C1 segment of cervical spinal cord (tissue), 14 donors: ENCODE results near the gene ZNF804A.
"Not testable (repeated sequence)": the region's sequence is repeated elsewhere in the genome, so short reads cannot be mapped to it uniquely, and the experiment has no call there.

Experiments
- DNase-seq, 14 donors: peaks; one replicate each; lab custom pipeline; 2025; lab: John Stamatoyannopoulos, UW

Gene ZNF804A

DNA sequence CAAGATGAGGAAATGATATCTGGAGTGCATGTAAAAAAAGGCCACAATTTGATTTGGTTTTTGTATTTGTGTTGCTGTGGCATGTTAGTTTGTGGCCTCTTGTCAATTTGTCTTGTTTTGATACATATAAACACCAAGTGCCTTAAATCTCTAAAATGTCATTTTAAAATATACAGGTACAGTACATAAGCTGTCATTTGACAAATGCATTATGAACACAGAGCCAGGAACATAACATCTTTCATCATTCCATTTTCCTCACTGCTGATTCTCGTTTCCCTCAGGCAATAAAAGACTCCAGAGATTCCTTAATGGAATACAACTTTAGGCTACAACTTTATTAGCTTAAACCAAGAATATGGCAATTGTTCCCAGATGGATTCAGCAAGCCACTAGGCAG, 217.5 kb downstream of the ZNF804A start:
- no peak for DNase-seq

- no peak for DNase-seq
These were observed 226.3 kb downstream of the ZNF804A start for GRCh38 chr2:184824597-184824996.

DNA sequence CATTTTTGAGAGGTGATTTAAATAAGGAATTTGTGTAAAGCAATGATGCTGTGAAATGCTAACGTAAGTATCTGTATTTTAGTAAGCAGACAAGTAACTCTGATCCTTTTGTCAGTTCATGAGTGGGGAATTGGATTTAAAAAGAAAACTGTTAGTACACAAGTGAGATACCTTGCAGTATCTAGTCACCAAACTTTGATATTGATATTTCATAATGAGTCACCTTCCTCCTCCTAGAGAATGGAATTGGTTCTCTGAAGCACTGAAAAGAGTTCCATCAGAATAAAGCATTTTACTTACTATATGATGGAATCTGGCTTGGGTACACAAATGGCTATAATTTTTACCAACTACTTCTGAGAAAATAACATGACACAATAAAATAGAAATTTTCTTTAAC, 232.2 kb downstream of the ZNF804A start:
- DNase-seq = no peak

DNA sequence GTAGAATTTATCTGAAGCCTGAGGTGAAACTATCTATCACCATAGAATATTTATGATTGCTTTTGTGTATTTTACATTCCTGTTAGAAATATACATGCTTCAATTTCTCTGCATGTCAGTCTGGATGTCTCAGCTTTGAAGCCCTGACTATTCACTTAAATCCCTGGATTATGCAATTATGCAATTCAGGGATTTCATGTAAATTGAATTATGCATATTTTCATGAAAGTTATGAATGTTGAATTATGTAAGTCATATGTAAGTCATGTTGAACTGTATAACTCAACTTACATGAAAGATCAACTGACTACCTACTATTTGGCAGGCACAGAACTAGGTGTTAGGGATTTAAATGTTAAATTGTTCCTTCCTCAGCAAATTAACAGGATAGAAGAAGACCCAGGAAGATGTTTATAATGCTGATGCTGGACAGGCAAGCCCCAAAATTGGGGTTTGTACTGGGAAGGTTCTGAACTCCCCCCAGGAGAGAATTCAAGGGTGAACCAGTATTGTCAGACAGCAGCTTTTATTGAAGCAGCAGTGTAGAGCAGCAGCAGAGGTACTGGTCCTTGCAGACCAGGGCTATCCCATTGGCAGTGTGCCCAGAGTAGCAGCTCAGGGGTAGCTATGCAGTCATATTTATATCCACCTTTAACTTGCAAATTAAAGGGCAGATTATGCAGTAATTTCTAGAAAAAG, 236.5 kb downstream of the ZNF804A start:
- no peak for DNase-seq

GRCh38 chr2:184835398-184835715, 237.0 kb downstream of the ZNF804A start:
- no peak for DNase-seq

- no peak for DNase-seq
These were observed 249.0 kb downstream of the ZNF804A start for GRCh38 chr2:184847331-184847730.

DNA sequence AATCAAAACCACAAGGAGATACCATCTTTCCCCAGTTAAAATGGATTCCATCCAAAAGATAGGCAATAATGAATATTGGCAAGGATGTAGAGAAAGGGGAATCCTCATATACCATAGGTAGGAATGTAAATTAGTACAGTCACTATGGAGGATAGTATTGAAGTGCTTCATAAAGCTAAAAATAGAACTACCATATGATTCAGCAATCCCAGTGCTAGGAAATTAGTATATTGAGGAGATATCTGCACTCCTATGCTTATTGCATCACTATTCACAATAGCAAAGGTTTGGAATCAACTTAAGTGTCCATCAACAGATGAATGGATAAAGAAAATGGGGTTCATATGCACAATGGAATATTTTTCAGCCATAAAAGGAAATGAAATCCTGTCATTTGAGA, 251.2 kb downstream of the ZNF804A start:
- DNase-seq = no peak

DNA sequence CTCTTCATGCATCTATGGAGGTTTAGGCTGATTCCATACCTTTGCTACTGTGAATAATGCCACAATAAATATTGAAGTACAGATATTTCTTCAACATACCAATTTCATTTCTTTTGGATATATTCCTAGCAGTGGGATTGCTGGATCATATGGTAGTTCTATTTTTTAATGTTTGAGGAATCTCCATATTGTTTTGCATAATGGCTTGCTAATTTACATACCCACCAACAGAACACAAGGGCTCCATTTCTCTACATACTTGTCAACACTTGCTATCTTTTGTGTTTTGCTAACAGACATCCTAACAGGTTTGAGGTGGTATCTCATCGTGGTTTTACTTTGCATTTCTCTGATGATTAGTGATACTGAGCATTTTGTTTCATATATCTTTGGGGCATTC, 253.2 kb downstream of the ZNF804A start:
- DNase-seq = no peak

DNA sequence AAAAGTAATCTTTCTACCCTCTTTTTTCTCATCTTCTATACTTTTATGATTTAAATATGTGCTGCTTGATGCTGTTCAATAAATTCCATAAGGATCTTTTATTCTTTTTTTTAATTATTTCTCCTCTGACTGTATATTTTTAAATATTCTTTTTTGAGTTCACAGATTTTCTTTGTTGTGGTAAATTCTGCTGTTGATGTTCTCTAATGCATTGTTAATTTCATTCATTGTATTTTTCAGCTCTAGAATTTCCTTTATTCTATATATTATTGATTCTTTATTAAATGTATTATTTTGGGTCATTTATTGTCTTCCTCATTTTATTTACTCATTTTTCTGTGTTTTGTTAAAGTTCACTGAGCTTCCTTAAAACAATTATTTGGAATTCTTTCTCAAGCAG, 260.9 kb downstream of the ZNF804A start:
- no peak for DNase-seq

- no peak for DNase-seq
These were observed 262.4 kb downstream of the ZNF804A start for GRCh38 chr2:184860744-184861143.

DNA sequence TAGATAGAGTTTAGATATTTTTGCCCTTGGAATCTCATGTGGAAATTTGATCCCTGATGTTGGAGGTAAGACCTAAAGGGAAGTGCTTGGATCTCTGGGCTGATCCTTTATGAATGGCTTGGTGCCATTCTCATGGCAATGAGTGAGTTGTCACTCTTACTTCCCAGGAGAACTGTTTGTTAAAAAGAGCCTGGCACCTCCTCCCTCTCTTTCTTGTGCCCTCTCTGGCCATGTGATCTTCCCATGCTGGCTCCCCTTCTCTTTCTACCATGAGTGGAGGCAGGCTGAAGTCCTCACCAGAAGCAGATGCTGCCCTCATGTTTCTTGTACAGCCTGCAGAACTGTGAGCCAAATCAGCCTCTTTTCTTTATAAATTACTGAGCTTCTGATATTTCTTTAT, 276.9 kb downstream of the ZNF804A start:
- DNase-seq = no peak

GRCh38 chr2:184875911-184876310, 277.6 kb downstream of the ZNF804A start:
- DNase-seq = no peak

DNA sequence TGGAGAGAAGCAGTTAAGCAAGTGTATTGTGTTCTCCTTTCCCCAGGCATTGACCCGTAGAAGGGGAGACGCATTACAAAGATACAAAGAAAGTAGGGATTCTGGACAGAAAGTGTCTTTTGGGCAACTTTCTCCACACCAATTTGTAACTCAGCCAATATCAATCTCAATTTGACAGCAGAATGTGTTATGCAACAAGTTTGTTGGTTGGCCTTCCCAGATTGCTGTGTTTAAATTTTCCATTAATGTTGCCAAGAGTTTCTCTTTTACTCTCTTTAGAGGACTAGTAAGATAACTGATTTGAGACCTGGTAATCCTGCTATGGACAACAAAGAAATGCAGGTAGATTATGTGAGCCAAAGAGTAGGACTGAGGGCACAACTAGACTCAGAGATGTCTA, 279.6 kb downstream of the ZNF804A start:
- no peak for DNase-seq

DNA sequence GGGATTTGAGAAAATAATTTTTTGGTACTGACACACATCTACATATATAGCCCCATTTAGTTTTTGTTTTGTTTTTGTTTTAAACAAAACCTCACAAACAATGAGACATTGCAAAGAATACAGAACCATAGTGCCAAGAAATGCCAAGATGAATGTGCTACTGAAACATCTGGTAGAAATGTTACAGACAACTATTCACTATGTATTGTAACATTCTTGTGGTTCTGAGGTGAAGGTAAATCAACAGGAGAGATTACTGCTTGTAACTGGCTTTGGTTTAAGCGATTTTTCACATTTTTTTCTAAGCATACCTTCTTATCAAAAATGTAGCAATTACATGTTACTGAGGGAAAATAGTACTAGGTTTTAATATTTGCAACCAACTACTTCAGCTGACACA, 281.3 kb downstream of the ZNF804A start:
- DNase-seq = no peak

DNA sequence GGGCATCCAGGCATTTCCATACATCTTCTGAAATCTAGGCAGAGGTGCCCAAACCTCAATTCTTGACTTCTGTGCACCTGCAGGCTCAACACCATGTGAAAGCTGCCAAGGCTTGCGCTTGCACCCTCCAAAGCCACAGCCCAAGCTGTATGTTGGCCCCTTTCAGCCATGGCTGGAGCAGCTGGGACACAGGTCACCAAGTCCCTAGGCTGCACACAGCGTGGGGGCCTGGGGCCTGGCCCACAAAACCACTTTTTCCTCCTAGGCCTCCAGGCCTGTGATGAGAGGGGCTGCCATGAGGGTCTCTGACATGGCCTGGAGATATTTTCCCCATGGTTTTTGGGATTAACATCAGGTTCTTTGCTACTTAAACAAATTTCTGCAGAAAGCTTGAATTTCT, 288.3 kb downstream of the ZNF804A start:
- DNase-seq = not testable (repeated sequence)

DNA sequence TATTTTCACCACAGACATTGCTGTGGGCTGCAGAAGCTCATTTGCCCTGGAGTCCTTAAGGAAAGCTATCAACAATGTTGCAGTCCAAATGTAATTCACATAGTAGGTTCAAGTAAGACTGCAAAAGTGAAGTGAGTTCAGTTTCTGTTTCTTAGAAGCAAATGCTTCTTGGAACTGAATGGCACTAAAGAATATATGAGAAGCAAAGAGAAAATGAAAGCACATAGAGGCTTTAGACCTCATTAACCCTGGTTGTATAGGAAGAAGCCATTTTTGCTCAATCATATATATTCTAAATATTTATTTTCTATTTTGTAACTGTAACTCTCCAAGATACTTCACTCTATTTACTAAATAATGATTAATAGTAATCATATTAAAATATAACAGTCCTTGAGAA, 292.0 kb downstream of the ZNF804A start:
- DNase-seq = no peak

DNA sequence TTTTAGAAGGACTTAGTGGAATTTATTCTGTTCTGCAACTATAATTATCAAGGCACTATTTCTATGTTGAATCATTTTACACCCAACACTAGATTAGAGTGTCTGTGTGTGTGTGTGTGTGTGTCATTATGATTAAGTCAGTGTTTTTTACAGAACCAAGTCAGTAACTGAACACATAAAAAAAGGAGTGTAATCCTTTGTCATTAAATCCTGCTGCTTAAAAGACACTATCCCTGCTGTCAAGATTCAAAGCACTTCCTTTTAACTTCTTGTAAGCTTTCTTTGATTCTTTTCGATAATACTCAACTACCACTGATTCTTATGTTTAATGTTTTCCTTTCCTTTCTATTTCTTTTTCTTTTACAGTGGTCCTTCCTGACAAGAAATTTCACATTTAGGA, 306.7 kb downstream of the ZNF804A start:
- no peak for DNase-seq

DNA sequence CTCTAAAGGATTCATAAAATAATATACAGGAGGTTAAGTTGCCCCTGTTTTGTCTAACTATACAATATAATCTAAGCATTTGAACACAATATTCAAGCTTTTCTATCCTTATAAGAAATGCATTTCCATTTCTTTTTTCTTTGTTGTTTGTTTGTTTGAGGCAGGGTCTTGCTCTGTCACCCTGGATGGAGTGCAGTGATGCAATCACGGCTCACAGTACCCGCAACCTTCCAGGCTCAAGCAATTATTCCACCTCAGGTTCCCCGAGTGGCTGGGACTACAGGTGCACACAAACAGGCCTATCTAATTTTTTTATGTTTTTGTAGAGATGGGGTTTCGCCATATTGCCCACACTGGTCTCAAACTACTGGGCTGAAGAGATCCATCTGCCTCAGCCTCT, 307.8 kb downstream of the ZNF804A start:
- DNase-seq = no peak

DNA sequence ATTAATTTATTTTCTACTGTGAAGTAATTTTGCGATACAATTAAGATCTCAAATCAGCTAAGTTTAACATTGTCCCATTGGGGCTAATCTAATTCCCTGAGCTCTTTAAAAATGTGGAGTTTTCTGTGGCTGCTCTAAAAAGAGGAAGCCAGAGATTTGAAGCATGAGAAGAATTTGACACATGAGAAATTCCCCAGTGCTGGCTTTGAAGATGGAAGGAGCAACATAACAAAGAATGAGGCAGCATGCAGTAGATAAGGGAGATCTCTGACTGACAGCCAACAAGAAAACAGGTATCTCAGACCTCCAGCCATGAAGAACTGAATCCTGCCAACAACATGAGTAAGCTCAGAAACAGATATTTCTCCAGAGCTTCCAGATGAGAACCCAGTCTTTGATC, 308.4 kb downstream of the ZNF804A start:
- no peak for DNase-seq

DNA sequence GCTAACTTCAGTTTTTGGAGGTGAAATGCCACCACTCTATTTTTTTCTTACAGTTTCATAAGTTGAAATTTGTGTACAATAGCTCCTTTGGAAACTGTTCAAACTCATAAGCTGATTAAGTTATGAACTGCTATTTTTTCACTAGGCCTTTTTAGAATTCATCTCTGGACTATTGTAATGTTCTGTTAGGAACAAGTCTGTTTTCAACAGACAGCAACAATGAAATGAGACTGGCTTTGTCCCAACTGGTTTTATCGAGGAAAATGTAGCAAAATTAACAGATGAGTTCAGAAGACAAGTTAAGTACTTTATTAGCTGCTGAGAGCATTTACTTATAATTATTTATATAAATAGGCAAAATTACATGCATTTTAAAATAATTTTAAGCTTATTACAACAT, 310.6 kb downstream of the ZNF804A start:
- DNase-seq = peak in 1 of 14 donors; percentile 21

GRCh38 chr2:184920451-184920965, 322.2 kb downstream of the ZNF804A start:
- no peak for DNase-seq

- DNase-seq = no peak
These were observed 323.3 kb downstream of the ZNF804A start for GRCh38 chr2:184921676-184922075.

- no peak for DNase-seq
These were observed 325.4 kb downstream of the ZNF804A start for GRCh38 chr2:184923751-184924150.

DNA sequence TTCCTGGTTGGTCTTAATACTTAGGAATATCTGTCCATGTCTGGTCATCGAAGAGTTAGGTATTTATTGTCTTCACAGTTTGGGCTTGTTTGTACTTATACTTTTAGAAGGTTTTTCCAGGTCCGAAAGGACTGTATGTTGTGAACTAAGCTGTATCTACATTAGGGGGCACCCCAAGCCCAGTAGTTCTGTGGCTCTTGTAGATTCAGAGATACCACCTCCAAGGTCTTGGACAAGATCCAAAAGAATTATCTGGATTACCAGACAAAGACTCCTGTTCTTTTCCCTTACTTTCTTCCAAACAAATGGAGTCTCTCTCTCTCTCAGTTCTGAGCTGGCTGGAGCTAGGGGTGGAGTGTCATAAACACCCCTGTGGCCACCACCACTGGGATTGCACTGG, 328.7 kb downstream of the ZNF804A start:
- DNase-seq = no peak
